HG03060 (cell line): ENCODE results near the gene CCDC51.

Experiments
- ATAC-seq: cut with Tn5 transposase; IDR thresholded peaks from one replicate; pipeline ENCODE4 v1.9.1; 2021; ENCODE audit warnings: low read depth, moderate number of reproducible peaks; ENCODE audit not compliant: unreplicated experiment

CCDC51 gene

GRCh38 chr3:48422681-48423080, 17.2 kb downstream of the CCDC51 start:
- ATAC-seq = no peak

- ATAC-seq = no peak
Measured at GRCh38 chr3:48422272-48422671, 17.6 kb downstream of the CCDC51 start.

- no peak for ATAC-seq
Measured at GRCh38 chr3:48420561-48420960, 19.4 kb downstream of the CCDC51 start.

- no peak for ATAC-seq
Measured at GRCh38 chr3:48419597-48419996, 20.3 kb downstream of the CCDC51 start.

GRCh38 chr3:48419149-48419548, 20.8 kb downstream of the CCDC51 start:
- ATAC-seq = no peak

GRCh38 chr3:48418651-48419050, 21.3 kb downstream of the CCDC51 start:
- ATAC-seq = no peak

- ATAC-seq = no peak
Measured at GRCh38 chr3:48418140-48418539, 21.8 kb downstream of the CCDC51 start.

- no peak for ATAC-seq
Measured at GRCh38 chr3:48417529-48418108, 22.3 kb downstream of the CCDC51 start.

- ATAC-seq = no peak
Measured at GRCh38 chr3:48416546-48416945, 23.4 kb downstream of the CCDC51 start.

GRCh38 chr3:48416091-48416505, 23.8 kb downstream of the CCDC51 start:
- ATAC-seq = no peak

GRCh38 chr3:48415251-48415953, 24.5 kb downstream of the CCDC51 start:
- no peak for ATAC-seq

- ATAC-seq = no peak
Measured at GRCh38 chr3:48414376-48415250, 25.3 kb downstream of the CCDC51 start.

GRCh38 chr3:48413611-48414010, 26.3 kb downstream of the CCDC51 start:
- ATAC-seq = no peak

- ATAC-seq = no peak
Measured at GRCh38 chr3:48413086-48413485, 26.8 kb downstream of the CCDC51 start.

- ATAC-seq = no peak
Measured at GRCh38 chr3:48412375-48413001, 27.4 kb downstream of the CCDC51 start.

GRCh38 chr3:48411606-48412374, 28.1 kb downstream of the CCDC51 start:
- ATAC-seq = no peak

- no peak for ATAC-seq
Measured at GRCh38 chr3:48411041-48411588, 28.8 kb downstream of the CCDC51 start.

- no peak for ATAC-seq
Measured at GRCh38 chr3:48410205-48411040, 29.5 kb downstream of the CCDC51 start.
